Panc1 (cell line): ENCODE data around the gene SULT1E1. TPM values are rescaled to one million over a fixed set of nuclear protein-coding genes. Genes with fewer than 3 reads are reported as not detected.

Experiments used
- ATAC-seq: fragments of 200-7000 bp; cut with Tn5 transposase; 2 replicates; pipeline ENCODE4 v1.9.1; 2020; ENCODE audit warnings: mild to moderate bottlenecking, moderate library complexity
- BruUV-seq: library from RNA; stranded (reverse); fragments of 400-500 nt; replicated peaks from 2 replicates; lab custom pipeline; 2021; lab: Mats Ljungman, UMichigan
- CTCF ChIA-PET: fragments of 300-600 bp; sonication (Branson Sonifier 250); formaldehyde crosslinking; loops from one replicate; lab custom pipeline; 2022; ENCODE audit warnings: antibody characterized with exemption; lab: Charles Lee
- POLR2A ChIA-PET: fragments of 300-600 bp; sonication (Branson Sonifier 250); formaldehyde crosslinking; loops from one replicate; lab custom pipeline; 2022; ENCODE audit warnings: antibody characterized with exemption; lab: Charles Lee
- DNase-seq: peaks from one replicate; pipeline ENCODE4 v3.0.0-alpha.2; 2010; ENCODE audit warnings: low read depth, low spot score
- H3K27ac ChIP-seq: 2 replicates; pipeline ENCODE4 v1.5.1; 2011; ENCODE audit warnings: mild to moderate bottlenecking, low read length, inconsistent platforms
- H3K27me3 ChIP-seq: fragments of 200-500 bp; sonication (Bioruptor generic); 2 replicates; pipeline ENCODE4 v1.6.0; 2014; ENCODE audit warnings: low read length, inconsistent platforms; ENCODE audit not compliant: control insufficient read depth, insufficient read depth
- H3K36me3 ChIP-seq: fragments of 200-500 bp; sonication (Bioruptor generic); 2 replicates; pipeline ENCODE4 v1.5.1; 2014; ENCODE audit warnings: inconsistent platforms, mild to moderate bottlenecking, low read length, moderate library complexity; ENCODE audit not compliant: control insufficient read depth, insufficient read depth
- H3K4me1 ChIP-seq: 2 replicates; pipeline ENCODE4 v1.5.1; 2011; ENCODE audit warnings: inconsistent platforms, mild to moderate bottlenecking, low read length, moderate library complexity; ENCODE audit not compliant: control insufficient read depth, insufficient read depth
- H3K4me3 ChIP-seq, 2 experiments: 2 replicates each; pipeline ENCODE4 v1.5.1; 2011 to 2012; ENCODE audit warnings: low read depth in 2 of 2, low read length in 2 of 2, mild to moderate bottlenecking in 2 of 2, inconsistent platforms in 1 of 2, moderate library complexity in 1 of 2
- H3K9me3 ChIP-seq: fragments of 200-500 bp; sonication (Bioruptor generic); 2 replicates; pipeline ENCODE4 v1.5.1; 2014; ENCODE audit warnings: low read depth, mild to moderate bottlenecking, inconsistent platforms, low read length, moderate library complexity; ENCODE audit not compliant: control insufficient read depth, insufficient read depth
- POLR2AphosphoS5 ChIP-seq: IDR thresholded peaks from 2 replicates; pipeline ENCODE4 v1.6.1; 2012; ENCODE audit warnings: mild to moderate bottlenecking, low read depth, low read length, moderate library complexity
- REST ChIP-seq, 2 experiments: IDR thresholded peaks; 2 replicates each; pipeline ENCODE4 v1.6.1; 2011 to 2012; ENCODE audit warnings: low read depth in 2 of 2, control low read depth in 1 of 2, low read length in 1 of 2, mild to moderate bottlenecking in 1 of 2, moderate library complexity in 1 of 2; ENCODE audit not compliant: insufficient read depth in 1 of 2
- SIN3A ChIP-seq: IDR thresholded peaks from 2 replicates; pipeline ENCODE4 v1.6.1; 2012; ENCODE audit warnings: low read depth, mild to moderate bottlenecking, low read length, moderate library complexity, borderline replicate concordance; ENCODE audit not compliant: insufficient read depth
- TCF7L2 ChIP-seq: IDR thresholded peaks from 2 replicates; pipeline ENCODE4 v1.6.1; 2011; ENCODE audit warnings: mild to moderate bottlenecking, low read depth, low read length, inconsistent platforms
- in situ Hi-C: cut with HindIII; loops from 2 replicates; pipeline ENCODE4 v1.10.0; 2016; ENCODE audit warnings: low sequenced_read_pairs, low pct_unique_long_range_greater_than_20kb
- intact Hi-C: fragments of 100-400 bp; cut with micrococcal nuclease; formaldehyde crosslinking; loops from one replicate; pipeline ENCODE4 v1.10.0; 2022; ENCODE audit not compliant: unreplicated experiment
- total RNA-seq: library from RNA; stranded (reverse); gene quantifications from one replicate; pipeline ENCODE4 v1.2.1, GENCODE V29; 2021; ENCODE audit not compliant: unreplicated experiment
- TF ChIP-seq, protein P1 (sequence below): fragments of 450-650 bp; IDR thresholded peaks from 2 replicates; pipeline ENCODE4 v1.5.1; 2017; ENCODE audit warnings: mild to moderate bottlenecking

SULT1E1 gene
- total RNA-seq, 1 experiment from 2014 or later = not detected

DNA sequence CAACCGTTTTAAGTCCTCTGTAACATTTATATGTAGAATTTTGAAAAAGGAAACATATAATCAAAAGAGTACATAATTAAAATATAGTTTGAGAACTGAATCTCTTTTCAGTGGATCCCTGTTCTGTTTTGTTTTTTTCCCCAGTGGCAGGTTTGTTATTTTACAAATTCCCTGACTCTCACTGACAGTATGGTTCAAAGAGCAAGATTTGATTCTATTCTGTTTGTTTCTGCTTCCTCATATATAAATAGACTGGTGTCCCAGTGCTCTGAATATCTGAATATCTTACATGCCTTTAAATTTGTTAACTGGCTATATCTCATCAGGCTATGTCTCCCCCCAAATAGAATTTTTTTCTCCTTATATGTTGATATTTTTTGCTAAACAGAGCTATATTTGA is 16.6 kb downstream of the SULT1E1 start:
- Histone ChIP-seq H3K27me3 (no peaks in the 10 kb centered on the region), H3K27ac (no peak overlapping the region), H3K4me1 (no peaks in the 10 kb centered on the region), H3K36me3 (no peaks in the 10 kb centered on the region), H3K9me3 (no peaks in the 10 kb centered on the region), H3K4me3 (no peak overlapping the region)
- in situ Hi-C loops (no loop called here), intact Hi-C loops (no loop called here)
- CTCF ChIA-PET = no interaction called here
- POLR2A ChIA-PET = no interaction called here
- TF ChIP-seq REST (IDR thresholded peaks at IDR 0.05; ENCODE audit: insufficient read depth in 1 of 2, low read depth in 2 of 2, low read length in 1 of 2) = no peak
- TF ChIP-seq TCF7L2 = no peak
- TF ChIP-seq, protein P1, sequence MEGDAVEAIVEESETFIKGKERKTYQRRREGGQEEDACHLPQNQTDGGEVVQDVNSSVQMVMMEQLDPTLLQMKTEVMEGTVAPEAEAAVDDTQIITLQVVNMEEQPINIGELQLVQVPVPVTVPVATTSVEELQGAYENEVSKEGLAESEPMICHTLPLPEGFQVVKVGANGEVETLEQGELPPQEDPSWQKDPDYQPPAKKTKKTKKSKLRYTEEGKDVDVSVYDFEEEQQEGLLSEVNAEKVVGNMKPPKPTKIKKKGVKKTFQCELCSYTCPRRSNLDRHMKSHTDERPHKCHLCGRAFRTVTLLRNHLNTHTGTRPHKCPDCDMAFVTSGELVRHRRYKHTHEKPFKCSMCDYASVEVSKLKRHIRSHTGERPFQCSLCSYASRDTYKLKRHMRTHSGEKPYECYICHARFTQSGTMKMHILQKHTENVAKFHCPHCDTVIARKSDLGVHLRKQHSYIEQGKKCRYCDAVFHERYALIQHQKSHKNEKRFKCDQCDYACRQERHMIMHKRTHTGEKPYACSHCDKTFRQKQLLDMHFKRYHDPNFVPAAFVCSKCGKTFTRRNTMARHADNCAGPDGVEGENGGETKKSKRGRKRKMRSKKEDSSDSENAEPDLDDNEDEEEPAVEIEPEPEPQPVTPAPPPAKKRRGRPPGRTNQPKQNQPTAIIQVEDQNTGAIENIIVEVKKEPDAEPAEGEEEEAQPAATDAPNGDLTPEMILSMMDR = no peak
- TF ChIP-seq SIN3A = no peak
- TF ChIP-seq POLR2AphosphoS5 = no peak
- BruUV-seq = no TSS peak
- DNase-seq = no peak
- ATAC-seq = no peak

DNA sequence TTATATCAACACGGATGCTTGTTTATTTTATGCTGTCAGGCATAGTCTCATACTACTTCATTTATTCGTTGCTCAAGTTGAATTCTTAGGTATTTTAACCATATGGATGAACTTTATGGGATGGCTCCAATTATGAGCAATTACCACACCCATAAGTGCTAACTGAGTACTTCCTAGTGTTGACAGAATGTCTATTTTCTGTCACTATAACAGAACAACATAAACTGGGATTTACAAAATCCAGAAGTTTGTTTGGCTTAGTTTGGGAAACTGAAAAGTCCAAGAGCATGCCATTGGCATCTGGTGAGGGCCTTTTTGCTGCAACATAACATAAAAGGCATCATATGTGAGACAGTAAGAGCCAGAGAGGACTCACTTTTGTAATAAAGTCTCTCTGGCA is 21.0 kb downstream of the SULT1E1 start:
- H3K4me3 ChIP-seq = no peak overlapping the region
- CTCF ChIA-PET = no interaction called here
- DNase-seq = no peak
- POLR2A ChIA-PET = no interaction called here
- TF ChIP-seq TCF7L2 = no peak
- no peak for TF ChIP-seq REST (IDR thresholded peaks at IDR 0.05; ENCODE audit: insufficient read depth in 1 of 2, low read depth in 2 of 2, low read length in 1 of 2)
- TF ChIP-seq, protein P1 = no peak
- no peak for TF ChIP-seq POLR2AphosphoS5
- no peak for TF ChIP-seq SIN3A
- no peaks in the 10 kb centered on the region for H3K4me1 ChIP-seq
- no peaks in the 10 kb centered on the region for H3K36me3 ChIP-seq
- H3K27ac ChIP-seq = no peak overlapping the region
- no TSS peak for BruUV-seq
- ATAC-seq = no peak
- H3K27me3 ChIP-seq = no peaks in the 10 kb centered on the region
- intact Hi-C loops = no loop called here
- no peaks in the 10 kb centered on the region for H3K9me3 ChIP-seq
- in situ Hi-C loops = no loop called here
